ENCODE results near the gene CSE1L.
"Not testable (repeated sequence)": the region's sequence is repeated elsewhere in the genome, so short reads cannot be mapped to it uniquely, and the experiment has no call there.

The CSE1L gene

GRCh38 chr20:49133571-49133970 lies 87.5 kb downstream of the CSE1L start:
- H4K20me1 ChIP-seq (ENCODE audit: low read depth, low read length) = no peaks in the 10 kb centered on the region
- no peaks in the 10 kb centered on the region for H3K27me3 ChIP-seq (ENCODE audit: low read length)
- no peak overlapping the region for H2AFZ ChIP-seq (ENCODE audit: low read depth, low read length, severe bottlenecking)
- H3K27ac ChIP-seq (ENCODE audit: low read depth, low read length) = no peak overlapping the region
- no peak overlapping the region for H3K4me2 ChIP-seq (ENCODE audit: low read depth, low read length, poor library complexity, severe bottlenecking)
- H3K79me2 ChIP-seq (ENCODE audit: insufficient read depth, low read length) = peaks cover 3% of the 10 kb centered on the region; the same call in 1 of the 2 replicates
- 0 out of 2 replicates have a peak, but pooled peaks cover 6% of the 10 kb centered on the region for H3K36me3 ChIP-seq (ENCODE audit: low read length)
- no peaks in the 10 kb centered on the region for H3K9me2 ChIP-seq (replicated peaks; ENCODE audit: insufficient read depth, low read length)
- H3K4me3 ChIP-seq (ENCODE audit: insufficient read depth, low read length, poor library complexity, severe bottlenecking) = no peak overlapping the region
- no peaks in the 10 kb centered on the region for H3F3A ChIP-seq (ENCODE audit: insufficient read depth)
- TF ChIP-seq EZH2phosphoT487 (conservative IDR thresholded peaks at IDR 0.05; ENCODE audit: low read length) = no peak
- TF ChIP-seq, protein P1, sequence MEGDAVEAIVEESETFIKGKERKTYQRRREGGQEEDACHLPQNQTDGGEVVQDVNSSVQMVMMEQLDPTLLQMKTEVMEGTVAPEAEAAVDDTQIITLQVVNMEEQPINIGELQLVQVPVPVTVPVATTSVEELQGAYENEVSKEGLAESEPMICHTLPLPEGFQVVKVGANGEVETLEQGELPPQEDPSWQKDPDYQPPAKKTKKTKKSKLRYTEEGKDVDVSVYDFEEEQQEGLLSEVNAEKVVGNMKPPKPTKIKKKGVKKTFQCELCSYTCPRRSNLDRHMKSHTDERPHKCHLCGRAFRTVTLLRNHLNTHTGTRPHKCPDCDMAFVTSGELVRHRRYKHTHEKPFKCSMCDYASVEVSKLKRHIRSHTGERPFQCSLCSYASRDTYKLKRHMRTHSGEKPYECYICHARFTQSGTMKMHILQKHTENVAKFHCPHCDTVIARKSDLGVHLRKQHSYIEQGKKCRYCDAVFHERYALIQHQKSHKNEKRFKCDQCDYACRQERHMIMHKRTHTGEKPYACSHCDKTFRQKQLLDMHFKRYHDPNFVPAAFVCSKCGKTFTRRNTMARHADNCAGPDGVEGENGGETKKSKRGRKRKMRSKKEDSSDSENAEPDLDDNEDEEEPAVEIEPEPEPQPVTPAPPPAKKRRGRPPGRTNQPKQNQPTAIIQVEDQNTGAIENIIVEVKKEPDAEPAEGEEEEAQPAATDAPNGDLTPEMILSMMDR (IDR thresholded peaks at IDR 0.05; ENCODE audit: insufficient read depth, low read length, poor library complexity, severe bottlenecking) = no peak
- no peak overlapping the region for H3K9ac ChIP-seq (ENCODE audit: low read length)
- no peaks in the 10 kb centered on the region for H3K9me3 ChIP-seq (ENCODE audit: insufficient read depth, low read length)

GRCh38 chr20:49134797-49135196 lies 88.7 kb downstream of the CSE1L start:
- not testable (repeated sequence) for H4K20me1 ChIP-seq (ENCODE audit: low read depth, low read length); H3K27me3 ChIP-seq (ENCODE audit: low read length); H3K9me3 ChIP-seq (ENCODE audit: insufficient read depth, low read length); H3K4me2 ChIP-seq (ENCODE audit: low read depth, low read length, poor library complexity, severe bottlenecking); H3K79me2 ChIP-seq (ENCODE audit: insufficient read depth, low read length); H3K36me3 ChIP-seq (ENCODE audit: low read length); H2AFZ ChIP-seq (ENCODE audit: low read depth, low read length, severe bottlenecking); H3K9me2 ChIP-seq (replicated peaks; ENCODE audit: insufficient read depth, low read length); H3K4me3 ChIP-seq (ENCODE audit: insufficient read depth, low read length, poor library complexity, severe bottlenecking); H3K27ac ChIP-seq (ENCODE audit: low read depth, low read length); H3K9ac ChIP-seq (ENCODE audit: low read length); H3F3A ChIP-seq (ENCODE audit: insufficient read depth)

GRCh38 chr20:49136817-49137571 lies 90.9 kb downstream of the CSE1L start:
- TF ChIP-seq EZH2phosphoT487 (conservative IDR thresholded peaks at IDR 0.05; ENCODE audit: low read length) = no peak
- TF ChIP-seq, protein P1 (IDR thresholded peaks at IDR 0.05; ENCODE audit: insufficient read depth, low read length, poor library complexity, severe bottlenecking) = no peak
- Histone ChIP-seq H3K36me3 (ENCODE audit: low read length) (0 out of 2 replicates have a peak, but pooled peaks cover 9% of the 10 kb centered on the region), H3K79me2 (ENCODE audit: insufficient read depth, low read length) (peaks cover 15% of the 10 kb centered on the region; the same call in 1 of the 2 replicates), H3K9me2 (replicated peaks; ENCODE audit: insufficient read depth, low read length) (no peaks in the 10 kb centered on the region), H4K20me1 (ENCODE audit: low read depth, low read length) (no peaks in the 10 kb centered on the region), H3K9ac (ENCODE audit: low read length) (no peak overlapping the region), H2AFZ (ENCODE audit: low read depth, low read length, severe bottlenecking) (no peak overlapping the region), H3F3A (ENCODE audit: insufficient read depth) (no peaks in the 10 kb centered on the region), H3K27me3 (ENCODE audit: low read length) (no peaks in the 10 kb centered on the region), H3K4me3 (ENCODE audit: insufficient read depth, low read length, poor library complexity, severe bottlenecking) (no peak overlapping the region), H3K9me3 (ENCODE audit: insufficient read depth, low read length) (no peaks in the 10 kb centered on the region), H3K4me2 (ENCODE audit: low read depth, low read length, poor library complexity, severe bottlenecking) (no peak overlapping the region), H3K27ac (ENCODE audit: low read depth, low read length) (no peak overlapping the region)

GRCh38 chr20:49138431-49138830 lies 92.3 kb downstream of the CSE1L start:
- Histone ChIP-seq H3K9me3 (ENCODE audit: insufficient read depth, low read length) (no peaks in the 10 kb centered on the region), H3K4me2 (ENCODE audit: low read depth, low read length, poor library complexity, severe bottlenecking) (no peak overlapping the region), H3K4me3 (ENCODE audit: insufficient read depth, low read length, poor library complexity, severe bottlenecking) (no peak overlapping the region), H2AFZ (ENCODE audit: low read depth, low read length, severe bottlenecking) (no peak overlapping the region), H3K27ac (ENCODE audit: low read depth, low read length) (no peak overlapping the region), H3K9me2 (replicated peaks; ENCODE audit: insufficient read depth, low read length) (no peaks in the 10 kb centered on the region), H3K9ac (ENCODE audit: low read length) (no peak overlapping the region), H4K20me1 (ENCODE audit: low read depth, low read length) (no peaks in the 10 kb centered on the region), H3K27me3 (ENCODE audit: low read length) (no peaks in the 10 kb centered on the region), H3F3A (ENCODE audit: insufficient read depth) (no peaks in the 10 kb centered on the region), H3K36me3 (ENCODE audit: low read length) (0 out of 2 replicates have a peak, but pooled peaks cover 9% of the 10 kb centered on the region), H3K79me2 (ENCODE audit: insufficient read depth, low read length) (peaks cover 15% of the 10 kb centered on the region; the same call in 1 of the 2 replicates)
- TF ChIP-seq, protein P1 (IDR thresholded peaks at IDR 0.05; ENCODE audit: insufficient read depth, low read length, poor library complexity, severe bottlenecking) = no peak
- no peak for TF ChIP-seq EZH2phosphoT487 (conservative IDR thresholded peaks at IDR 0.05; ENCODE audit: low read length)
